A204.1 (cell line): Measurements from ENCODE around the gene ZNF236.

Source experiments
- FAIRE-seq: peaks from 2 replicates; lab custom pipeline; 2012; peaks lifted over from hg19 to GRCh38; lab: Jason Lieb, UNC

Gene ZNF236

GRCh38 chr18:76859474-76860339 is 37.4 kb downstream of the ZNF236 start:
- no peak for FAIRE-seq

- no peak for FAIRE-seq
These were observed 38.1 kb downstream of the ZNF236 start for GRCh38 chr18:76860411-76860810.

- no peak for FAIRE-seq
These were observed 44.3 kb downstream of the ZNF236 start for GRCh38 chr18:76866666-76867065.

DNA sequence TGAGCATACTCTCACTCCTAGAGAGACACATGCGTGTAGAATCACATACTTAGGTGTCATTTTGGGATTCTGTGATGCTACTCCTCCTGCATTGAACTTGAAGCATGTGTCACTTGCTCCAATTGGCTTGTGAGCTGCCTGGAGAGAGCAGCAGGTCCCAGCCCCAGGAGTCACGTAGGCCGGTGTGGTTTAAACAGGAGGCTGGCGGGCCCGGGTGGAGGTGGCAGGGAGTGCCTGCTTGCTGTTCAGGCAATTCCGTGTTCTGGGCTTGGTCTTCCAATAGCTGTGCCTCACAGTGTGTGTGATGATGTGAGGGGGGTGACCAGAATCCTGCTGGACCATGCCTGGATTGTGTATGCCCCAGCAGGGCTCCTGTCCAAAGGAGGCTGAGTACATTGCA is 51.0 kb downstream of the ZNF236 start:
- no peak for FAIRE-seq

- FAIRE-seq: no peak
These were observed 51.4 kb downstream of the ZNF236 start for GRCh38 chr18:76873713-76874112.

- FAIRE-seq: no peak
These were observed 52.5 kb downstream of the ZNF236 start for GRCh38 chr18:76874642-76875389.

- FAIRE-seq: no peak
These were observed 53.3 kb downstream of the ZNF236 start for GRCh38 chr18:76875390-76876325.

DNA sequence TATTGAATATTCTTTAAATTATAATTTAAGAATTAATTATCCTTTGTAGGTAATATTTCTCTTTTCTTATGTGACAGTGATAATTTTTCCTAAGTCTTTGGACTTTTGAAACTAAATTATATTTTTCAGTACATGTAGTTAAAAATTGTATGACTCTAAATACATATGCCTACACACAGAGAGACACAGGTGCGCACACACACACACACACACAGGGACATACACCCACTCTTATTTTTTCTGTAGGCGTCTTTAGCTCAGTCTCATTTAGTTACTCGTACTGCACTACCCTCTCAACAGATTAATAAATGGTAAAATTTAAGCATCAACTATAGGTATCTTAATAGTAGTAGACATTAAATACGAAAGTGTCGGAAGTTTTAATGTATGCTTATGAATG is 56.1 kb downstream of the ZNF236 start:
- no peak for FAIRE-seq

- no peak for FAIRE-seq
These were observed 57.7 kb downstream of the ZNF236 start for GRCh38 chr18:76880026-76880425.

DNA sequence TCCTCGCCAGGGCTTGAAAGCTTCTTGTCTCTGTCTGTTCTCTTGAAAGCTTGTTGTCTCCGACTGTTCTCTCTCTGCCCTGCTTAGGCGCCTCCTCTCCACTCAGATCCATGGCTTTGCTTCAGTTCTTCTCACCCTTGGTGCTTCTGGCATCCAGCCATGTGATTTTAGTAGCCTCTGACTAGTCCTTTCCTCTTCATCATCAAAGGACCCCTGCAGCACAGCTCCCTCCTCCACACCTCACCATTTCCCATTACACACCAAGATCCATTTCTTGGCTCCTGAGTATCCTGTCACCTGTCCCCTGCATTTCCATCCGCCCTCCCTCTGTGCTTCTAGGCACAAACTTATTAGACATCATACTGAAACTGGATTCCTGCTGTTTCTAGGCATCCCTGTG is 59.4 kb downstream of the ZNF236 start:
- FAIRE-seq: no peak

GRCh38 chr18:76882146-76882545 is 59.8 kb downstream of the ZNF236 start:
- no peak for FAIRE-seq

- FAIRE-seq: no peak
These were observed 62.6 kb downstream of the ZNF236 start for GRCh38 chr18:76885001-76885400.

DNA sequence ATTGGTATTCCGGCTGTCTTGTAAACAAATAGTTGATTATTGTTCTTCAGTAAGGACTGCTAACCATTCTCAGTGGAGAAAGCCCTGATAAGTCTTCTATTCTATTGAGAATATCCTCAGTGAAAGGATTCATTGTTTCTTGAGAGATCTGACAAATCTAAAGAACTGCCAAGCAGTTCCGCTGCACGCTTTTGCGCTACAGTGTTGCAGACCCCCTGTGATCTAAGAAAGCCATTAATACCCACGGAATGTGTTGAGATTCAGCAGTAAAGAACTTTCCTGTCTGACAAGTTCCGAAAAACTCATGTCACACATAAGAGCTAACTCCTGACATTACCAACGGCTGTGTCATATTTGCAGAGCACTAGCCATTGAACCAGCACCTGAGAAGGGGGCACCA is 63.8 kb downstream of the ZNF236 start:
- no peak for FAIRE-seq

DNA sequence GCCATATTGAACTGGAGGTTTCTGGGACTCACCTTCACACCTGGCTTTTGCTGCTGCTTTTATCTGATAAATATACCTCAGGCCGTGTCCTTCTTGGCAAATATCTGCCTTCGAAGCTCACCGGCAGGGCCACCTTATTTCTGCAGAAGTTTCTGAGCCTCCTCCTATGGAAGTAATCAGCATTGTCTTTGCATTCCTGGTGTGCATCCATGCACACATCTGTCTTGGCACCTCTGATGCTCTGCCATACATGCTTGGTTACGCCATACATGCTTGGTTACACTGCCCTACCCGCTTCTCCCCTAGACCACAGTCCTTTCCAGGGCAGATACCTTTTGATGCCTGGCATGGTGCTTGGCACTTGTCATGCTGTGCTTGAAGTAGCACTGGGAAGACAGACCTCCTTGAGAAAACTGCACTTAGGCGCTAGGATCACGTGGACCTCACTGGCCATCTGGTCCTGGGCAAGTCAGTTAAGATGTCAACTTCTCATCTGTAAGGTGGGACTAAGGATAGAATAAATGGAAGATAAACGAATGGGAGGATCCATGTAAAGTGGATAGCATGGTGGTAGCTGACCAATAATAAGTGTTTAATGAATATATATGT is 66.8 kb downstream of the ZNF236 start:
- no peak for FAIRE-seq

- FAIRE-seq: no peak
These were observed 70.5 kb downstream of the ZNF236 start for GRCh38 chr18:76892832-76893231.

DNA sequence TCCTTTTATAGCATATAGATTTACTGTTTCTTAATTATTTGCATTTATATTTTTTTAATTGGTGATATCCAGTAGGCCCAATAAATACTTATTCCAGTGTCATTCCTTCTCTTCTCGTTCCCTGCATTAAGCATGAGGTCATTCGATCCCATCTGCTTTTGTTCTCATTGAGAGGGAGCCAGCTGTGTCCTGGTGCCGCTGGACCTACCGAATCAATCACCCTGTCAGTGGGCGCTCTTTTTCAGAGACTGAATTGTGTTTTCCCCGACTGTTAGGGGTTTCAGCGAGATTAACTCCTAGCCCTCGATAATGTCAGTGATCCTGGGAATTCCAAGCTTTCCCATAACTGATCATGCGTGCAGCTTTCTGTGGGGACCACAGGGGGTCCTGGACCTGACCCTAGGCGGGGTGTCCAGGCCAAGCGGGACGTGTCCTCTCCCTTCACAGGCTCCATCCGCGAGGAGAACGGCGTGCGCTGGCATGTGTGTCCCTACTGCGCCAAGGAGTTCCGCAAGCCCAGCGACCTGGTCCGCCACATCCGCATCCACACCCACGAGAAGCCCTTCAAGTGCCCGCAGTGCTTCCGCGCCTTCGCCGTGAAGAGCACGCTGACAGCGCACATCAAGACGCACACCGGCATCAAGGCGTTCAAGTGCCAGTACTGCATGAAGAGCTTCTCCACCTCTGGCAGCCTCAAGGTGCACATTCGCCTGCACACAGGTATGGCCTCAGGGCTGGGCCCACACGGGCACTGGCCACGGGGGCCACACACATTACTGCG is 72.4 kb downstream of the ZNF236 start:
- FAIRE-seq: no peak

DNA sequence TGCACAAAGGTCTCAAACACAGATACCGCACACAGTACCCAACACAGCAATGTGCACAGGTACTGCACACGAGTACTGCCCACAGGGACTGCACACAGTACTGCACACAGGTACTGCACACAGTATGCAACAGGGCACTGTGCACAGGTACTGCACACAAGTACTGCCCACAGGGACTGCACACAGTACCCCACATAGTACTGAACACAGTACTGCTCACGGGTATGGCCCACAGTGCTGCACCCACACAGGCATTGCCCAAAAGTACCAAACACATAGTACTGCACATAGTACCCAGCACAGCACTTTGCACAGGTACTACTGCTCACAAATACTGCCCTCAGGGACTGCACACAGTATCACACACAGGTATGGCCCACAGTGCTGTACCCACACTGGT is 73.1 kb downstream of the ZNF236 start:
- FAIRE-seq: no peak

- FAIRE-seq: no peak
These were observed 74.3 kb downstream of the ZNF236 start for GRCh38 chr18:76896677-76897076.

DNA sequence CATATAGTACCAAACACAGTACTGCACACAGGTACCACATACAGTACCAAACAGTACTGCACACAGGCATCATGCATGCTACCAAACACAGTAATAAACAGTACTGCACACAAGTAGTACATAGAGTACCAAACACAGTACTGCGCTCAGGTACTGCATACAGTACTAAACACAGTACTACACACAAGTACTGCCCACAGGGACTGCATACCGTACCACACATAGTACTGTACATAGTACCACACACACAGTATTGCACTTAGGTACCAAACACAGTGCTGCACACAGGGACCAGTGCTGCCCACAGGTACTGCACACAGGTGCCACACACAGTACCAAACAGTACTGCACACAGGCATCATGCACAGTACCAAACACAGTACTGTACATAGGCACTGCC is 74.9 kb downstream of the ZNF236 start:
- FAIRE-seq: no peak

DNA sequence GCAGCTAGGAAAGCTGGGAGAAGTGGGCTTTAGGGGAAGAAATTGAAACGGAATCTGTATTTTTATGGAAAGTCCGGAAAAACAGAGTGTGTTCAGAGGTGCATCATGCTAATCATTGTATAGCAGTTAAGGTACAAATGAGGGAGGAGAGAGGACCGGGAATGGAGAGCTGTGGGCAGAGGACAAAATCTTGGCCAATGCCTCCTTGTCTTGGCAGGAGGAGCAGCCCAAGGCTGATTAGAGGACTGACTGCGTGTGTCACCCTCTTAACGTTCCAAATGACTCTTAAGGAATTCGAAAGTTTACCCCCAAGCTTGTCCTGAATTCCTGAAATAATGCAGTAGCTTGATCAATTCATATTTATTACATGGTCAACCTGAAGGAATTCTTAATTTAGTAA is 81.0 kb downstream of the ZNF236 start:
- no peak for FAIRE-seq

DNA sequence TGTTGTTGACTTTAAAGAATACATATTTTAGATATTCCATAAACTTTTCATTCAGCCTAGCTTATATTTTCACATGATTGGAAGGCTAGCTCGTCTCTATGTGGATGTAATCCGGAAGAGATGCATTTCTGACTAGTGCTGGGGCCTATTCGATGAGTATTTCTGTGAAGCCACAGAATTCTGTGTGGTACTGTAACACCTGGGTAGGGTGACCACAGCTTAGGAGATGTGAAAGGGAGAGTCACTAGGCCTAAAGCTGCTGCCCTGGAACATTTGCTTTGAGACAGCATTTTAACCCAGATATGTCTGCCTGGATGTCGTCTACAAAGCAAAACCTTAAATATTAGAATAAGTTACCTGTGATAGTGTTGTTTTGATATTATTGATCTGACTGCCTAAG is 83.5 kb downstream of the ZNF236 start:
- FAIRE-seq: no peak
